IMR-90 (cell line): ENCODE results near the gene UMODL1. TPM values are rescaled to one million over a fixed set of nuclear protein-coding genes. Genes with fewer than 3 reads are reported as not detected.

Experiments
- ATAC-seq: fragments of 200-7000 bp; cut with Tn5 transposase; 2 replicates; pipeline ENCODE4 v1.9.1; 2020; ENCODE audit warnings: low read depth, mild to moderate bottlenecking, moderate library complexity
- BruUV-seq: library from RNA; stranded (reverse); fragments of 400-500 nt; replicated peaks from 2 replicates; lab custom pipeline; 2021; lab: Mats Ljungman, UMichigan
- CTCF ChIA-PET: fragments of 300-600 bp; formaldehyde crosslinking; extraction: SDS; loops from one replicate; lab custom pipeline; 2021; ENCODE audit warnings: antibody characterized with exemption; lab: Yijun Ruan, JAX
- POLR2A ChIA-PET: fragments of 300-600 bp; sonication (Branson Sonifier 250); formaldehyde crosslinking; loops from one replicate; lab custom pipeline; 2022; ENCODE audit warnings: antibody characterized with exemption; ENCODE audit not compliant: unreplicated experiment; lab: Charles Lee
- DNase-seq: peaks from one replicate; pipeline ENCODE4 v3.0.0; 2013
- H2AFZ ChIP-seq: replicated peaks from 2 replicates; pipeline ENCODE3; 2013; ENCODE audit warnings: low read length, mild to moderate bottlenecking; ENCODE audit not compliant: poor library complexity
- H2AK5ac ChIP-seq: 2 replicates; pipeline ENCODE4 v1.6.1; 2013; ENCODE audit warnings: low read depth, low read length, inconsistent platforms
- H2AK9ac ChIP-seq: replicated peaks from 2 replicates; pipeline ENCODE3; 2013; ENCODE audit warnings: mild to moderate bottlenecking, low read depth, low read length, moderate library complexity; ENCODE audit not compliant: poor library complexity
- H2BK120ac ChIP-seq: 2 replicates; pipeline ENCODE4 v1.6.1; 2013; ENCODE audit warnings: low read depth, low read length, inconsistent platforms
- H2BK15ac ChIP-seq: 3 replicates; pipeline ENCODE4 v1.6.1; 2013; ENCODE audit warnings: low read depth, low read length, inconsistent platforms
- H2BK20ac ChIP-seq: 2 replicates; pipeline ENCODE4 v1.6.1; 2013; ENCODE audit warnings: low read depth, mild to moderate bottlenecking, inconsistent platforms, low read length, moderate library complexity
- H2BK5ac ChIP-seq: 2 replicates; pipeline ENCODE4 v1.6.1; 2013; ENCODE audit warnings: mild to moderate bottlenecking, low read depth, low read length, inconsistent platforms; ENCODE audit not compliant: poor library complexity, severe bottlenecking
- H3K14ac ChIP-seq: replicated peaks from 2 replicates; pipeline ENCODE4 v1.6.1; 2013; ENCODE audit warnings: low read depth, low read length, inconsistent platforms
- H3K18ac ChIP-seq: 2 replicates; pipeline ENCODE4 v1.6.1; 2013; ENCODE audit warnings: low read depth, low read length, control low read depth
- H3K23ac ChIP-seq: 2 replicates; pipeline ENCODE4 v1.6.1; 2013; ENCODE audit warnings: low read depth, low read length, inconsistent platforms
- H3K27ac ChIP-seq: 2 replicates; pipeline ENCODE4 v1.5.1; 2013; ENCODE audit warnings: mild to moderate bottlenecking, control low read depth, low read length; ENCODE audit not compliant: insufficient read depth
- H3K27me3 ChIP-seq: 2 replicates; pipeline ENCODE4 v1.6.1; 2013; ENCODE audit warnings: low read length; ENCODE audit not compliant: control insufficient read depth, insufficient read depth
- H3K36me3 ChIP-seq: 2 replicates; pipeline ENCODE4 v1.6.1; 2013; ENCODE audit warnings: low read length, mixed read lengths; ENCODE audit not compliant: control insufficient read depth, insufficient read depth
- H3K4ac ChIP-seq: 2 replicates; pipeline ENCODE4 v1.6.1; 2013; ENCODE audit warnings: low read depth, low read length, inconsistent platforms
- H3K4me1 ChIP-seq: 2 replicates; pipeline ENCODE4 v1.6.1; 2013; ENCODE audit warnings: low read length, mixed read lengths; ENCODE audit not compliant: control insufficient read depth, insufficient read depth
- H3K4me2 ChIP-seq: 2 replicates; pipeline ENCODE4 v1.6.1; 2013; ENCODE audit warnings: low read depth, mild to moderate bottlenecking, control low read depth, low read length, moderate library complexity
- H3K4me3 ChIP-seq: 2 replicates; pipeline ENCODE4 v1.5.1; 2013; ENCODE audit warnings: low read depth, mild to moderate bottlenecking, control low read depth, low read length, moderate library complexity; ENCODE audit not compliant: insufficient read depth
- H3K56ac ChIP-seq: 2 replicates; pipeline ENCODE4 v1.6.1; 2013; ENCODE audit warnings: low read length, inconsistent platforms; ENCODE audit not compliant: insufficient read depth; ENCODE audit errors: extremely low read depth
- H3K79me1 ChIP-seq, 2 experiments: 2 replicates each; pipeline ENCODE4 v1.6.1; 2013; ENCODE audit warnings: low read length in 2 of 2, inconsistent platforms in 1 of 2, low read depth in 1 of 2
- H3K9ac ChIP-seq: 2 replicates; pipeline ENCODE4 v1.6.1; 2013; ENCODE audit warnings: low read depth, low read length, control low read depth
- H3K9me1 ChIP-seq: 2 replicates; pipeline ENCODE4 v1.6.1; 2013; ENCODE audit warnings: low read length, inconsistent platforms; ENCODE audit not compliant: insufficient read depth
- H3K9me3 ChIP-seq: 2 replicates; pipeline ENCODE4 v1.6.1; 2013; ENCODE audit warnings: low read length; ENCODE audit not compliant: control insufficient read depth, insufficient read depth
- H4K20me1 ChIP-seq: 2 replicates; pipeline ENCODE4 v1.6.1; 2013; ENCODE audit warnings: low read length, inconsistent platforms; ENCODE audit not compliant: insufficient read depth
- H4K5ac ChIP-seq: 2 replicates; pipeline ENCODE4 v1.6.1; 2013; ENCODE audit warnings: mild to moderate bottlenecking, low read depth, low read length, control low read depth
- H4K8ac ChIP-seq, 2 experiments: 2 replicates each; pipeline ENCODE4 v1.6.1; 2013; ENCODE audit warnings: low read depth in 2 of 2, low read length in 2 of 2, control low read depth in 1 of 2, inconsistent platforms in 1 of 2
- H4K91ac ChIP-seq: 2 replicates; pipeline ENCODE4 v1.6.1; 2013; ENCODE audit warnings: low read depth, low read length, inconsistent platforms; ENCODE audit not compliant: insufficient read depth
- BHLHE40 ChIP-seq: fragments of 150-350 bp; IDR thresholded peaks from 2 replicates; pipeline ENCODE4 v1.6.1; 2016; ENCODE audit warnings: mild to moderate bottlenecking, low read depth, low read length
- CEBPB ChIP-seq: IDR thresholded peaks from 2 replicates; pipeline ENCODE4 v1.6.1; 2012; ENCODE audit warnings: low read depth, low read length, improper control_type of control experiment
- CHD1 ChIP-seq: IDR thresholded peaks from 2 replicates; pipeline ENCODE4 v1.6.1; 2012; ENCODE audit warnings: low read depth, low read length, improper control_type of control experiment
- FOS ChIP-seq: fragments of 150-350 bp; IDR thresholded peaks from 2 replicates; pipeline ENCODE4 v1.6.1; 2016; ENCODE audit warnings: low read depth, low read length
- MAZ ChIP-seq: IDR thresholded peaks from 2 replicates; pipeline ENCODE4 v1.6.1; 2012; ENCODE audit warnings: low read depth, mild to moderate bottlenecking, low read length, improper control_type of control experiment, moderate library complexity, borderline replicate concordance
- MXI1 ChIP-seq: IDR thresholded peaks from 2 replicates; pipeline ENCODE4 v1.6.1; 2012; ENCODE audit warnings: low read depth, mild to moderate bottlenecking, low read length, moderate library complexity, borderline replicate concordance
- POLR2A ChIP-seq: IDR thresholded peaks from 2 replicates; pipeline ENCODE4 v1.6.1; 2012; ENCODE audit warnings: mild to moderate bottlenecking, low read depth, low read length
- RAD21 ChIP-seq: IDR thresholded peaks from 2 replicates; pipeline ENCODE4 v1.6.1; 2012; ENCODE audit warnings: low read length, improper control_type of control experiment
- RCOR1 ChIP-seq: IDR thresholded peaks from 2 replicates; pipeline ENCODE4 v1.6.1; 2012; ENCODE audit warnings: mild to moderate bottlenecking, low read length, improper control_type of control experiment; ENCODE audit not compliant: insufficient replicate concordance
- SMC3 ChIP-seq: fragments of 150-350 bp; IDR thresholded peaks from 2 replicates; pipeline ENCODE4 v1.6.1; 2016; ENCODE audit warnings: low read depth, mild to moderate bottlenecking, antibody characterized with exemption, low read length, moderate library complexity
- WGBS, 2 experiments: methylation state at CpG; one replicate each; pipeline versions ENCODE4 v1.1.5 to v1.1.7; 2013; ENCODE audit warnings: missing lambda C conversion rate in 2 of 2; ENCODE audit not compliant: insufficient read length in 1 of 2; ENCODE audit errors: extremely low coverage in 2 of 2; 5-methylcytosine and 5-hydroxymethylcytosine counted together
- dilution Hi-C: fragments of 300-500 bp; cut with HindIII; formaldehyde crosslinking; loops from one replicate; pipeline ENCODE4 v1.14.3; 2018; ENCODE audit warnings: low sequenced_read_pairs; ENCODE audit not compliant: unreplicated experiment
- in situ Hi-C: fragments of 300-500 bp; cut with MboI; formaldehyde crosslinking; loops from 3 replicates; pipeline ENCODE4 v1.14.3; 2019; ENCODE audit warnings: low sequenced_read_pairs, inconsistent platforms, mixed read lengths
- intact Hi-C: fragments of 100-400 bp; cut with micrococcal nuclease; formaldehyde crosslinking; loops from 2 replicates; pipeline ENCODE4 v1.10.0; 2022
- polyA plus RNA-seq, 3 experiments: library from polyadenylated mRNA; depleted of rRNA; stranded (reverse); fragments of >200 nt; gene quantifications; 2 replicates each; pipeline ENCODE4 v1.2.3, GENCODE V29; 2012; ENCODE audit warnings: low replicate concordance in 1 of 3
- total RNA-seq: library from RNA; depleted of rRNA; stranded (reverse); fragments of >200 nt; gene quantifications from 2 replicates; pipeline ENCODE4 v1.2.3, GENCODE V29; 2012
- TF ChIP-seq, protein P1 (sequence below): fragments of 150-350 bp; IDR thresholded peaks from 2 replicates; pipeline ENCODE4 v1.6.1; 2017; ENCODE audit warnings: mild to moderate bottlenecking, antibody characterized with exemption, low read length, low read depth
- TF ChIP-seq, protein P2 (sequence below): fragments of 150-350 bp; IDR thresholded peaks from 2 replicates; pipeline ENCODE4 v1.6.1; 2016; ENCODE audit warnings: low read depth, mild to moderate bottlenecking, low read length, moderate library complexity, borderline replicate concordance
- TF ChIP-seq, protein P3 (sequence below): conservative IDR thresholded peaks from 2 replicates; pipeline ENCODE4 v1.5.1; 2012; ENCODE audit warnings: mild to moderate bottlenecking, low read depth, low read length, improper control_type of control experiment

Gene UMODL1
- total and polyA plus RNA-seq, 2 of the 4 experiments (the other 2 are of a cell fraction): 0.02 TPM; not detected in 1

DNA sequence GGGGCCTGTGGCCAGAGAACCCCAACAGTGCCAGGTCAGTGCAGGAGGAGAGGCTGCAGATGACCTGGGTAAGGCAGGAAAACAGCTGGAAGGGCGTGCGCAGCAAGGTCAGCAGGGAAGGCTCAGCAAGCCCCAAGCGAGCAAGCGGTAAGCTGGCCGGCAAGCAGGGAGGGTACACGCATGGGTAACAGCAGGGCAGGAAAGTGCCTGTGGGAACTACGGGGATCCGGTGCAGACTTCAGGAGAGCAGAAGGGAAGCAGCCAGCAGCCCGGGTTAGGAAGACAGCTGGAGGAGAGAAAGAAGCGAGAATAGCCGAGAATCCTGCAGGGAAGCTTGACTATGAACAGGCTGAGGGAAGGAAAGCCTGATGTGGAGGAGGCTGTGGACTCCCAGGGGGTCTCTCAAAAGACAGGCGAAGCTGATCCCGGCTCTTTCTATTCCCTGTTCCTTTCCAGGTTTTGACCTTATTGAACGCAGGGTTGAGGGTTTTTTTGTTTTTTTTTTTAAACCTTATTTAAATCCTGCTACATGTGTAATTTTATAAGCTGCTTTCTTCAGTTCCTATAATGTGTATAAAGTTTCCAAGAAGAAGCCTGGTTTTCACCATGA lies 20.9 kb downstream of the UMODL1 start:
- POLR2A ChIA-PET: no interaction called here
- H3K18ac ChIP-seq: no peak overlapping the region; the same call in 1 of the 2 replicates
- no TSS peak for BruUV-seq
- in situ Hi-C loops: loop anchor here (10.0 kb wide), 1 partner anchor 157 kb away; no protein-coding TSS in a partner anchor
- TF ChIP-seq, protein P1, sequence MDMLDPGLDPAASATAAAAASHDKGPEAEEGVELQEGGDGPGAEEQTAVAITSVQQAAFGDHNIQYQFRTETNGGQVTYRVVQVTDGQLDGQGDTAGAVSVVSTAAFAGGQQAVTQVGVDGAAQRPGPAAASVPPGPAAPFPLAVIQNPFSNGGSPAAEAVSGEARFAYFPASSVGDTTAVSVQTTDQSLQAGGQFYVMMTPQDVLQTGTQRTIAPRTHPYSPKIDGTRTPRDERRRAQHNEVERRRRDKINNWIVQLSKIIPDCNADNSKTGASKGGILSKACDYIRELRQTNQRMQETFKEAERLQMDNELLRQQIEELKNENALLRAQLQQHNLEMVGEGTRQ: no peak
- TF ChIP-seq MXI1 (no peak), POLR2A (no peak), SMC3 (no peak), RCOR1 (no peak), CEBPB (no peak), CHD1 (no peak), RAD21 (no peak), BHLHE40 (no peak), FOS (no peak), MAZ (no peak)
- TF ChIP-seq, protein P2, sequence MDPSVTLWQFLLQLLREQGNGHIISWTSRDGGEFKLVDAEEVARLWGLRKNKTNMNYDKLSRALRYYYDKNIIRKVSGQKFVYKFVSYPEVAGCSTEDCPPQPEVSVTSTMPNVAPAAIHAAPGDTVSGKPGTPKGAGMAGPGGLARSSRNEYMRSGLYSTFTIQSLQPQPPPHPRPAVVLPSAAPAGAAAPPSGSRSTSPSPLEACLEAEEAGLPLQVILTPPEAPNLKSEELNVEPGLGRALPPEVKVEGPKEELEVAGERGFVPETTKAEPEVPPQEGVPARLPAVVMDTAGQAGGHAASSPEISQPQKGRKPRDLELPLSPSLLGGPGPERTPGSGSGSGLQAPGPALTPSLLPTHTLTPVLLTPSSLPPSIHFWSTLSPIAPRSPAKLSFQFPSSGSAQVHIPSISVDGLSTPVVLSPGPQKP: no peak
- TF ChIP-seq, protein P3, sequence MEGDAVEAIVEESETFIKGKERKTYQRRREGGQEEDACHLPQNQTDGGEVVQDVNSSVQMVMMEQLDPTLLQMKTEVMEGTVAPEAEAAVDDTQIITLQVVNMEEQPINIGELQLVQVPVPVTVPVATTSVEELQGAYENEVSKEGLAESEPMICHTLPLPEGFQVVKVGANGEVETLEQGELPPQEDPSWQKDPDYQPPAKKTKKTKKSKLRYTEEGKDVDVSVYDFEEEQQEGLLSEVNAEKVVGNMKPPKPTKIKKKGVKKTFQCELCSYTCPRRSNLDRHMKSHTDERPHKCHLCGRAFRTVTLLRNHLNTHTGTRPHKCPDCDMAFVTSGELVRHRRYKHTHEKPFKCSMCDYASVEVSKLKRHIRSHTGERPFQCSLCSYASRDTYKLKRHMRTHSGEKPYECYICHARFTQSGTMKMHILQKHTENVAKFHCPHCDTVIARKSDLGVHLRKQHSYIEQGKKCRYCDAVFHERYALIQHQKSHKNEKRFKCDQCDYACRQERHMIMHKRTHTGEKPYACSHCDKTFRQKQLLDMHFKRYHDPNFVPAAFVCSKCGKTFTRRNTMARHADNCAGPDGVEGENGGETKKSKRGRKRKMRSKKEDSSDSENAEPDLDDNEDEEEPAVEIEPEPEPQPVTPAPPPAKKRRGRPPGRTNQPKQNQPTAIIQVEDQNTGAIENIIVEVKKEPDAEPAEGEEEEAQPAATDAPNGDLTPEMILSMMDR: no peak
- H3K27ac ChIP-seq: no peak overlapping the region
- no peaks in the 10 kb centered on the region for H4K20me1 ChIP-seq
- no peak overlapping the region for H4K91ac ChIP-seq
- dilution Hi-C loops: no loop called here
- H2AFZ ChIP-seq: no peak overlapping the region
- H3K4ac ChIP-seq: 0 out of 2 replicates have a peak overlapping the region, but pooled peaks have one; percentile 5
- peak overlapping the region; percentile 75; the same call in 1 of the 2 replicates for H2AK5ac ChIP-seq
- H3K4me1 ChIP-seq: peaks cover 10% of the 10 kb centered on the region
- H3K79me1 ChIP-seq: no peaks in the 10 kb centered on the region
- H3K9me1 ChIP-seq: peaks cover 6% of the 10 kb centered on the region
- H3K27me3 ChIP-seq: peaks cover 2% of the 10 kb centered on the region; the same call in 1 of the 2 replicates
- no peak overlapping the region for H3K9ac ChIP-seq
- H3K36me3 ChIP-seq: no peaks in the 10 kb centered on the region
- H2AK9ac ChIP-seq: no peak overlapping the region
- no peak overlapping the region for H3K4me3 ChIP-seq
- no peak overlapping the region for H2BK120ac ChIP-seq
- H2BK15ac ChIP-seq: no peak overlapping the region
- H2BK5ac ChIP-seq: no peak overlapping the region
- no peak overlapping the region for H4K8ac ChIP-seq
- no peak overlapping the region for H3K14ac ChIP-seq
- CTCF ChIA-PET: no interaction called here
- no peak overlapping the region for H3K23ac ChIP-seq
- peaks cover 7% of the 10 kb centered on the region for H3K9me3 ChIP-seq
- WGBS, 2 experiments: 59% methylated on average over 8 of the region's 14 CpGs; no CpG with 5 or more reads in 1 of the 2 experiments
- no peak overlapping the region for H3K56ac ChIP-seq
- intact Hi-C loops: no loop called here
- DNase-seq: no peak
- H4K5ac ChIP-seq: no peak overlapping the region
- no peak overlapping the region for H2BK20ac ChIP-seq
- no peak for ATAC-seq
- H3K4me2 ChIP-seq: no peak overlapping the region
